ENCODE results near the gene GPD1.

GRCh38 chr12:50121641-50122040, 17.8 kb downstream of the GPD1 start:
- no peak for TF ChIP-seq GATA2 (IDR thresholded peaks at IDR 0.05; ENCODE audit: low read depth, low read length)
- no peak for TF ChIP-seq GATA3 (IDR thresholded peaks at IDR 0.05; ENCODE audit: low read depth, low read length)
